GM12878 (cell line): ENCODE data around the gene SLC31A1. TPM values are rescaled to one million over a fixed set of nuclear protein-coding genes. Genes with fewer than 3 reads are reported as not detected.

Experiments used
- ATAC-seq: fragments of 200-7000 bp; cut with Tn5 transposase; 3 replicates; pipeline ENCODE4 v1.9.1; 2020; ENCODE audit warnings: mild to moderate bottlenecking, moderate library complexity
- BruUV-seq: library from RNA; stranded (reverse); fragments of 400-500 nt; replicated peaks from 2 replicates; lab custom pipeline; 2021; lab: Mats Ljungman, UMichigan
- CTCF ChIA-PET: fragments of 300-600 bp; sonication (Branson Sonifier 250); formaldehyde crosslinking; extraction: SDS; loops from one replicate; lab custom pipeline; 2021; ENCODE audit warnings: inconsistent platforms; lab: Yijun Ruan, JAX
- POLR2A ChIA-PET: fragments of 350-600 bp; formaldehyde crosslinking; extraction: SDS; loops from one replicate; lab custom pipeline; 2021; ENCODE audit warnings: inconsistent platforms; lab: Charles Lee
- RAD21 ChIA-PET: fragments of 300-600 bp; sonication (Branson Sonifier 250); formaldehyde crosslinking; loops from one replicate; lab custom pipeline; 2023; ENCODE audit warnings: antibody characterized with exemption; ENCODE audit not compliant: unreplicated experiment; lab: Charles Lee
- SMC1A ChIA-PET: fragments of 300-600 bp; sonication (Branson Sonifier 250); formaldehyde crosslinking; loops from one replicate; lab custom pipeline; 2023; ENCODE audit not compliant: unreplicated experiment, uncharacterized antibody; lab: Charles Lee
- DNase-seq: peaks from one replicate; pipeline ENCODE4 v3.0.0-alpha.2; 2011; ENCODE audit warnings: low read depth, low spot score
- FAIRE-seq: peaks from 3 replicates; lab custom pipeline; 2011; peaks lifted over from hg19 to GRCh38; lab: Jason Lieb, UNC
- H2AFZ ChIP-seq: 2 replicates; pipeline ENCODE4 v1.6.0; 2011; ENCODE audit warnings: low read depth, low read length, control low read depth; ENCODE audit not compliant: control insufficient read depth
- H3K27ac ChIP-seq: 2 replicates; pipeline ENCODE4 v1.5.1; 2011; ENCODE audit warnings: control low read depth; ENCODE audit not compliant: control insufficient read depth, insufficient read depth
- H3K27me3 ChIP-seq, 2 experiments: replicated peaks in 1 of 2; 2 replicates each; pipeline versions ENCODE4 v1.6.0 to v1.6.1; 2011; ENCODE audit warnings: low read length in 1 of 2; ENCODE audit not compliant: control insufficient read depth in 2 of 2, insufficient read depth in 2 of 2
- H3K36me3 ChIP-seq, 2 experiments: 2 replicates each; pipeline ENCODE4 v1.5.1; 2011; ENCODE audit warnings: low read length in 1 of 2; ENCODE audit not compliant: control insufficient read depth in 2 of 2, insufficient read depth in 2 of 2
- H3K4me1 ChIP-seq: 2 replicates; pipeline ENCODE4 v1.6.1; 2011; ENCODE audit warnings: mild to moderate bottlenecking, low read length, moderate library complexity, mixed read lengths; ENCODE audit not compliant: control insufficient read depth, insufficient read depth
- H3K4me2 ChIP-seq: 2 replicates; pipeline ENCODE4 v1.6.0; 2011; ENCODE audit warnings: control low read depth; ENCODE audit not compliant: control insufficient read depth, insufficient read depth
- H3K4me3 ChIP-seq: fragments of 200-600 bp; sonication (generic); 2 replicates; pipeline ENCODE4 v1.5.1; 2016
- H3K79me2 ChIP-seq: 2 replicates; pipeline ENCODE4 v1.6.0; 2011; ENCODE audit warnings: low read length; ENCODE audit not compliant: control insufficient read depth, insufficient read depth
- H3K9ac ChIP-seq: 2 replicates; pipeline ENCODE4 v1.8.0; 2011; ENCODE audit warnings: low read length, control low read depth, mixed read lengths; ENCODE audit not compliant: control insufficient read depth, insufficient read depth
- H3K9me3 ChIP-seq: replicated peaks from 3 replicates; pipeline ENCODE4 v1.5.1; 2011; ENCODE audit warnings: mild to moderate bottlenecking, low read length; ENCODE audit not compliant: control insufficient read depth, insufficient read depth
- H4K20me1 ChIP-seq: 2 replicates; pipeline ENCODE4 v1.6.0; 2011; ENCODE audit not compliant: control insufficient read depth, insufficient read depth
- BCL11A ChIP-seq: IDR thresholded peaks from 2 replicates; pipeline ENCODE4 v1.6.1; 2011; ENCODE audit warnings: low read depth, low read length
- KDM1A ChIP-seq: fragments of 200-600 bp; sonication (generic); IDR thresholded peaks from 2 replicates; pipeline ENCODE4 v1.6.1; 2016; ENCODE audit warnings: borderline replicate concordance
- POU2F2 ChIP-seq: IDR thresholded peaks from 3 replicates; pipeline ENCODE4 v1.6.1; 2011; ENCODE audit warnings: low read depth, mild to moderate bottlenecking, low read length, borderline replicate concordance
- TAF1 ChIP-seq: IDR thresholded peaks from 2 replicates; pipeline ENCODE4 v1.6.1; 2011; ENCODE audit warnings: mild to moderate bottlenecking, low read depth, low read length, borderline replicate concordance
- TCF3 ChIP-seq: IDR thresholded peaks from 2 replicates; pipeline ENCODE4 v1.6.1; 2012; ENCODE audit warnings: low read depth, mild to moderate bottlenecking, low read length, borderline replicate concordance; ENCODE audit not compliant: insufficient read depth
- TCF7 ChIP-seq: IDR thresholded peaks from 2 replicates; pipeline ENCODE4 v1.6.1; 2014; ENCODE audit warnings: antibody characterized with exemption, borderline replicate concordance
- ZNF207 ChIP-seq: fragments of 450-650 bp; IDR thresholded peaks from 2 replicates; pipeline ENCODE4 v1.6.1; 2014; ENCODE audit warnings: antibody characterized with exemption, mild to moderate bottlenecking, borderline replicate concordance
- ZNF24 ChIP-seq: fragments of 450-650 bp; IDR thresholded peaks from 2 replicates; pipeline ENCODE4 v1.6.1; 2017; ENCODE audit warnings: antibody characterized with exemption, mild to moderate bottlenecking
- ZSCAN29 ChIP-seq: fragments of 450-650 bp; IDR thresholded peaks from 2 replicates; pipeline ENCODE4 v1.6.1; 2017; ENCODE audit warnings: mild to moderate bottlenecking, moderate library complexity
- WGBS: methylation state at CpG from one replicate; pipeline ENCODE4 v1.1.6; 2016; ENCODE audit warnings: low lambda C conversion rate; ENCODE audit not compliant: insufficient replicate concordance, insufficient coverage; ENCODE audit errors: missing lambda C conversion rate; 5-methylcytosine and 5-hydroxymethylcytosine counted together
- in situ Hi-C: fragments of 300-500 bp; cut with MboI; formaldehyde crosslinking; loops from 9 replicates; pipeline ENCODE4 v1.14.3; 2018; ENCODE audit warnings: mixed read lengths
- intact Hi-C: fragments of 100-400 bp; cut with micrococcal nuclease; formaldehyde crosslinking; loops from one replicate; pipeline ENCODE4 v1.14.2; 2022; ENCODE audit not compliant: unreplicated experiment
- polyA plus RNA-seq, 11 experiments: library from polyadenylated mRNA; depleted of rRNA in 4 of 11; unstranded in 6 of 11; stranded (reverse) in 5 of 11; fragments of >200 nt; fragmentation: Nextera tagmentation in 4 of 11; fragmentation: Illumina TruSeq in 1 of 11; extraction: Ambion mirVana in 4 of 11; extraction: Trizol in 1 of 11; gene quantifications; 1 replicate in 1 of 11; 2 replicates in 10 of 11; pipeline versions ENCODE4 v1.2.1 to v1.2.3, GENCODE V29; 2011 to 2016; ENCODE audit warnings: inconsistent platforms in 2 of 11, missing spikeins in 2 of 11, low read depth in 1 of 11
- total RNA-seq, 4 experiments: library from RNA; depleted of rRNA in 3 of 4; stranded (reverse); fragments of >200 nt in 3 of 4; fragmentation: Illumina TruSeq in 1 of 4; extraction: Trizol in 1 of 4; gene quantifications; 2 replicates each; pipeline versions ENCODE4 v1.2.1 to v1.2.3, GENCODE V29; 2013 to 2021
- TF ChIP-seq, protein P1 (sequence below): IDR thresholded peaks from 2 replicates; pipeline ENCODE4 v1.6.1; 2012; ENCODE audit warnings: low read length, inconsistent platforms
- TF ChIP-seq, protein P2 (sequence below): fragments of 150-350 bp; IDR thresholded peaks from 2 replicates; pipeline ENCODE4 v1.6.1; 2016; ENCODE audit warnings: low read depth, low read length
- TF ChIP-seq, protein P3 (sequence below): fragments of 450-650 bp; IDR thresholded peaks from 2 replicates; pipeline ENCODE4 v1.6.1; 2017; ENCODE audit warnings: mild to moderate bottlenecking, low read depth, inconsistent platforms; ENCODE audit not compliant: poor library complexity, severe bottlenecking
- TF ChIP-seq, protein P4 (sequence below): fragments of 450-650 bp; conservative IDR thresholded peaks from 2 replicates; pipeline ENCODE4 v1.6.1; 2017; ENCODE audit warnings: mild to moderate bottlenecking, moderate library complexity

The SLC31A1 gene
- total and polyA plus RNA-seq, 10 of the 15 experiments (the other 5 are each of a cell fraction or from before 2014, with no cell fraction given): 7.3 to 16.2 (median 10.5) TPM

DNA sequence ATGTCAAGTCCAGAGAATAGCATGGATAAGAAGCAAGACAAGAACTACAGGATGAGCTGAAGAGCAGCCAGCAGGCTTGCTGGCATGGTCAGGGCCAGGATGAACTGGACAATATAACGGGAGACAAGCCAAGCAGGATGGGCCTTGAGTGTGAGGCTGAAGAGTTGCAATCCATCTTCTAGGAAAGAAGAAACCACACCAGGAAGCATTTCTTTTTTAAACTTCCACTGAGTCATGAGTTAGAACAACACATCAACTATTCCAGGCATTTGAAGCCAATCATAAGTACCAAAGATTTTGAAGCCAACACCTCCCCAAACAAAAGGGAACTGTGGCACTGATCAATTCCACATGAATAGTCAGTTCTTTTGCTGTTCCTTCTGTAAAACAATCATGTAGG lies 43.3 kb upstream of the SLC31A1 start:
- no peak overlapping the region for H3K4me2 ChIP-seq
- ATAC-seq: no peak
- no peaks in the 10 kb centered on the region for H3K79me2 ChIP-seq
- H3K4me1 ChIP-seq: no peaks in the 10 kb centered on the region
- ChIA-PET RAD21 (no interaction called here), CTCF (no interaction called here), POLR2A (no interaction called here), SMC1A (interaction anchor here (2.0 kb wide), 1 partner anchor 41 kb away, joined by 6 read pairs; no protein-coding TSS in a partner anchor)
- peaks cover 10 to 63% of the 10 kb centered on the region in 2 experiments for H3K36me3 ChIP-seq
- in situ Hi-C loops: no loop called here
- H3K4me3 ChIP-seq: no peak overlapping the region
- intact Hi-C loops: no loop called here
- no TSS peak for BruUV-seq
- no peak for TF ChIP-seq ZNF207
- TF ChIP-seq ZNF24: no peak
- TF ChIP-seq POU2F2: no peak
- TF ChIP-seq, protein P1, sequence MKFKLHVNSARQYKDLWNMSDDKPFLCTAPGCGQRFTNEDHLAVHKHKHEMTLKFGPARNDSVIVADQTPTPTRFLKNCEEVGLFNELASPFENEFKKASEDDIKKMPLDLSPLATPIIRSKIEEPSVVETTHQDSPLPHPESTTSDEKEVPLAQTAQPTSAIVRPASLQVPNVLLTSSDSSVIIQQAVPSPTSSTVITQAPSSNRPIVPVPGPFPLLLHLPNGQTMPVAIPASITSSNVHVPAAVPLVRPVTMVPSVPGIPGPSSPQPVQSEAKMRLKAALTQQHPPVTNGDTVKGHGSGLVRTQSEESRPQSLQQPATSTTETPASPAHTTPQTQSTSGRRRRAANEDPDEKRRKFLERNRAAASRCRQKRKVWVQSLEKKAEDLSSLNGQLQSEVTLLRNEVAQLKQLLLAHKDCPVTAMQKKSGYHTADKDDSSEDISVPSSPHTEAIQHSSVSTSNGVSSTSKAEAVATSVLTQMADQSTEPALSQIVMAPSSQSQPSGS: no peak
- TF ChIP-seq TCF3: no peak
- no peak for TF ChIP-seq KDM1A
- TF ChIP-seq BCL11A: no peak
- no peak for TF ChIP-seq ZSCAN29
- TF ChIP-seq, protein P2, sequence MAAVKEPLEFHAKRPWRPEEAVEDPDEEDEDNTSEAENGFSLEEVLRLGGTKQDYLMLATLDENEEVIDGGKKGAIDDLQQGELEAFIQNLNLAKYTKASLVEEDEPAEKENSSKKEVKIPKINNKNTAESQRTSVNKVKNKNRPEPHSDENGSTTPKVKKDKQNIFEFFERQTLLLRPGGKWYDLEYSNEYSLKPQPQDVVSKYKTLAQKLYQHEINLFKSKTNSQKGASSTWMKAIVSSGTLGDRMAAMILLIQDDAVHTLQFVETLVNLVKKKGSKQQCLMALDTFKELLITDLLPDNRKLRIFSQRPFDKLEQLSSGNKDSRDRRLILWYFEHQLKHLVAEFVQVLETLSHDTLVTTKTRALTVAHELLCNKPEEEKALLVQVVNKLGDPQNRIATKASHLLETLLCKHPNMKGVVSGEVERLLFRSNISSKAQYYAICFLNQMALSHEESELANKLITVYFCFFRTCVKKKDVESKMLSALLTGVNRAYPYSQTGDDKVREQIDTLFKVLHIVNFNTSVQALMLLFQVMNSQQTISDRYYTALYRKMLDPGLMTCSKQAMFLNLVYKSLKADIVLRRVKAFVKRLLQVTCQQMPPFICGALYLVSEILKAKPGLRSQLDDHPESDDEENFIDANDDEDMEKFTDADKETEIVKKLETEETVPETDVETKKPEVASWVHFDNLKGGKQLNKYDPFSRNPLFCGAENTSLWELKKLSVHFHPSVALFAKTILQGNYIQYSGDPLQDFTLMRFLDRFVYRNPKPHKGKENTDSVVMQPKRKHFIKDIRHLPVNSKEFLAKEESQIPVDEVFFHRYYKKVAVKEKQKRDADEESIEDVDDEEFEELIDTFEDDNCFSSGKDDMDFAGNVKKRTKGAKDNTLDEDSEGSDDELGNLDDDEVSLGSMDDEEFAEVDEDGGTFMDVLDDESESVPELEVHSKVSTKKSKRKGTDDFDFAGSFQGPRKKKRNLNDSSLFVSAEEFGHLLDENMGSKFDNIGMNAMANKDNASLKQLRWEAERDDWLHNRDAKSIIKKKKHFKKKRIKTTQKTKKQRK: no peak
- TF ChIP-seq, protein P3, sequence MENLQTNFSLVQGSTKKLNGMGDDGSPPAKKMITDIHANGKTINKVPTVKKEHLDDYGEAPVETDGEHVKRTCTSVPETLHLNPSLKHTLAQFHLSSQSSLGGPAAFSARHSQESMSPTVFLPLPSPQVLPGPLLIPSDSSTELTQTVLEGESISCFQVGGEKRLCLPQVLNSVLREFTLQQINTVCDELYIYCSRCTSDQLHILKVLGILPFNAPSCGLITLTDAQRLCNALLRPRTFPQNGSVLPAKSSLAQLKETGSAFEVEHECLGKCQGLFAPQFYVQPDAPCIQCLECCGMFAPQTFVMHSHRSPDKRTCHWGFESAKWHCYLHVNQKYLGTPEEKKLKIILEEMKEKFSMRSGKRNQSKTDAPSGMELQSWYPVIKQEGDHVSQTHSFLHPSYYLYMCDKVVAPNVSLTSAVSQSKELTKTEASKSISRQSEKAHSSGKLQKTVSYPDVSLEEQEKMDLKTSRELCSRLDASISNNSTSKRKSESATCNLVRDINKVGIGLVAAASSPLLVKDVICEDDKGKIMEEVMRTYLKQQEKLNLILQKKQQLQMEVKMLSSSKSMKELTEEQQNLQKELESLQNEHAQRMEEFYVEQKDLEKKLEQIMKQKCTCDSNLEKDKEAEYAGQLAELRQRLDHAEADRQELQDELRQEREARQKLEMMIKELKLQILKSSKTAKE: no peak
- TF ChIP-seq, protein P4, sequence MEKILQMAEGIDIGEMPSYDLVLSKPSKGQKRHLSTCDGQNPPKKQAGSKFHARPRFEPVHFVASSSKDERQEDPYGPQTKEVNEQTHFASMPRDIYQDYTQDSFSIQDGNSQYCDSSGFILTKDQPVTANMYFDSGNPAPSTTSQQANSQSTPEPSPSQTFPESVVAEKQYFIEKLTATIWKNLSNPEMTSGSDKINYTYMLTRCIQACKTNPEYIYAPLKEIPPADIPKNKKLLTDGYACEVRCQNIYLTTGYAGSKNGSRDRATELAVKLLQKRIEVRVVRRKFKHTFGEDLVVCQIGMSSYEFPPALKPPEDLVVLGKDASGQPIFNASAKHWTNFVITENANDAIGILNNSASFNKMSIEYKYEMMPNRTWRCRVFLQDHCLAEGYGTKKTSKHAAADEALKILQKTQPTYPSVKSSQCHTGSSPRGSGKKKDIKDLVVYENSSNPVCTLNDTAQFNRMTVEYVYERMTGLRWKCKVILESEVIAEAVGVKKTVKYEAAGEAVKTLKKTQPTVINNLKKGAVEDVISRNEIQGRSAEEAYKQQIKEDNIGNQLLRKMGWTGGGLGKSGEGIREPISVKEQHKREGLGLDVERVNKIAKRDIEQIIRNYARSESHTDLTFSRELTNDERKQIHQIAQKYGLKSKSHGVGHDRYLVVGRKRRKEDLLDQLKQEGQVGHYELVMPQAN: no peak
- no peak for TF ChIP-seq TAF1
- TF ChIP-seq TCF7: no peak
- H2AFZ ChIP-seq: no peak overlapping the region
- no peak overlapping the region for H3K9ac ChIP-seq
- FAIRE-seq: no peak
- no peak for DNase-seq
- H4K20me1 ChIP-seq: no peaks in the 10 kb centered on the region
- no peak overlapping the region for H3K27ac ChIP-seq
- H3K9me3 ChIP-seq: no peaks in the 10 kb centered on the region
- 100% methylated on average over 1 of the region's 1 CpG for WGBS
- no peaks in the 10 kb centered on the region for H3K27me3 ChIP-seq
